GM21825 (cell line): ENCODE data around the gene C16orf90.
"Not testable (repeated sequence)": the region's sequence is repeated elsewhere in the genome, so short reads cannot be mapped to it uniquely, and the experiment has no call there.

Source experiments
- ATAC-seq: cut with Tn5 transposase; IDR thresholded peaks from one replicate; pipeline ENCODE4 v1.9.1; 2021; ENCODE audit warnings: mild to moderate bottlenecking, moderate library complexity; ENCODE audit not compliant: unreplicated experiment

Gene C16orf90

DNA sequence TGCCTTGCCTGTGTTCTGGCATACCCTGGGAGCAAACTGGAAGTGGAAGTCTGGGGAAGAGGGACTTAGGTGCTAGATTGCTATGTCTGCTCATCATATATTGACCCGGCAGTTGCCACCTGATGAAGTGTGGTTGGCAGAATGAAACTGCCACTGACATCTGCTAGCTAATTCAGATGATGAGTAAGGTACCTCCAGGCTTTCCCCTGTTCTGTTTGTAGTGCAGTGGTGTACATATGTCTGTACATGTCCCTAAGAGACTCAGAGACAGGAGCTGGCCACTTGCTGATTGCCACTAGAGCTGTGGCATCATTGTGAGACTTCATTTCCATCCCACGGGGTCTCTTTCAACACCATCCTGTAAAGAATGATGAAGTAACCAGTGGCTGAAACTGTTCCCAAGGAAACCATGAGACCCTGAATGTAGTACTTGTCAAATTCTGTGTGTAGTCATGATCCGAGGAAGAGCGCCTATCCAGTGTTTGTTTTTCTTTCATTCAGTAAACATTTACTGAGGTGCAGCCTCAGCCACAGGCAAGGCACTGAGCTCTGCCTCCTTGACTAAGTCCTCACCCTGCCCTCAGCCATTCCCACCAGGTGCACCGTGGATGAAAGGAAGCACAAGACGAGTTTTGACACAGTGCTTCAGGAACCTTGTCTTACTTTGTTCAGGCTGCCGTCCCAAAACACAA, 18.7 kb upstream of the C16orf90 start:
- no peak for ATAC-seq

DNA sequence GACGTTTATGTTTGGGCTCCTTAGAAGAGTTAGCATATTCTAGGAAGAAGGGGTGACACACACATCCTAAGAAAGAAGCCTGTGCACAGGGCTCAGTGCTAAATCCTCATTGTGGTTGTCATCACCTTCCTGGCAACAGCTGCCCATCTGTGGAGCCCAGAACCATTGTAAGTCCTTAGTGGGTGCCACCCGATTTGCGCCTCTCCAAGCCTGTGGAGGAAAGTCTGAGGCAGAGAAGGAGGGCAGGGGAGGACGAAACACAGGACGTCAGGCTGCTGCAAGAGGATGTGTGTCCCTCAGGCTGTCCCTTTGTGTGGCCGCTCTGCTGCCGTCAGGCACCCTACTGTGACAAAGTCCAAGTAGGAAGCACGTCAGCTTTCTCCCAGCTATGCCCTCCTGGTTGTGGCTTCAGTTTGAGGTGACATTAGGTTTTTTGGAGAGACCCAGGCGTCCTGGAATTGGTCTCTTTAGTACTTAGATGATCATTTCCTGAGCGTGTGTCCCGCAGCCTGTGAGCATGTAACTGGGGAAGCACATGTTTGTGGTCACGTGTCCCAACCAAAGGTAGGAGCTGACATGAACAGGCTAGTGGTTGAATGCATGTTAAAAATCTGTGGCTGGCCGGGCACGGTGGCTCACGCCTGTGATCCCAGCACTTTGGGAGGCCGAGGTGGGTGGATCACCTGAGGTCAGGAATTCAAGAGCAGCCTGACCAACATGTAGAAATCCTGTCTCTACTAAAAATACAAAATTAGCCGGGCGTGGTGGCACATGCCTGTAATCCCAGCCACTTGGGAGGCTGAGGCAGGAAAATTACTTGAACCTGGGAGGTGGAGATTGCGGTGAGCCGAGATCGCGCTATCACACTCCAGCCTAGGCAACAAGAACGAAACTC, 16.2 kb upstream of the C16orf90 start:
- ATAC-seq: no peak

DNA sequence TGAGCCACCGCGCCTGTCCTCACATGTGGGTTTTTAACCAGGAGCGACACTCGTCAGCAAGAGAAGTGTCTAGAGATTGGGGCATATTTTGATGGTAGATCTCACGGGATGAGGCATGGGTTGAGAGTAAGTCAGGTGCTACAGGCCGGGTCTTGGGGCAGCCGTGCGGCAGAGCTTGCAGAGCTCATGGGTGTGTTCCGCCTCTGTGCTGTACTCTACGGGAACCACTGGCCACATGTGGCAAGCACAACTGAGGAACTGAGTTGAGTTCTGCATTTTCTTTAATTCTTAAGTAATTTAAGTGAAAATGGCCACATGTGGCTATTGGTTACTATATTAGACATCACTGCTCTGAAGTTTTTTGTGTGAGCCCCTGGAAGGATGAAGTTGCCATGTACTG, 15.1 kb upstream of the C16orf90 start:
- no peak for ATAC-seq

DNA sequence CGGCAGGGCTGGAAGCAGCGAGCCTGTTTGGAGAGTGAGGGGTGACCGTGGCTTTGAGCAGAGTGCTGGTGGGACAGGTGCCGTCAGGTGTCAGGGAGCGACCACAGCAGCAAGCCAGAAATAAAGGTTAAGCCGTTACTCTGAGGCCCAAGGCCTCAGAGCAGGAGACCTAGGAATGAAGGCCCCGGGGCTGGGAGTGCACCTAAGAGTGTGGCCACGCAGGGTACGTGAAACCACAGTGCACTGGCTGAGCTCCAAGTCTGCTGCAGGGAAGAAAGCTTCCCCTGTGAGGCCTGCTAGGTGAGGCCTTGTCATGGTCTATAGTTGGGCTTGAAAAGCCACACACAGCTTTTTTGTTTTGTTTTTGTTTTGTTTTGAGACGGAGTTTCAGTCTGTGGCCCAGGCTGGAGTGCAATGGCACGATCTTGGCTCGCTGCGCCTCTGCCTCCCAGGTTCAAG, 14.2 kb upstream of the C16orf90 start:
- ATAC-seq: no peak

DNA sequence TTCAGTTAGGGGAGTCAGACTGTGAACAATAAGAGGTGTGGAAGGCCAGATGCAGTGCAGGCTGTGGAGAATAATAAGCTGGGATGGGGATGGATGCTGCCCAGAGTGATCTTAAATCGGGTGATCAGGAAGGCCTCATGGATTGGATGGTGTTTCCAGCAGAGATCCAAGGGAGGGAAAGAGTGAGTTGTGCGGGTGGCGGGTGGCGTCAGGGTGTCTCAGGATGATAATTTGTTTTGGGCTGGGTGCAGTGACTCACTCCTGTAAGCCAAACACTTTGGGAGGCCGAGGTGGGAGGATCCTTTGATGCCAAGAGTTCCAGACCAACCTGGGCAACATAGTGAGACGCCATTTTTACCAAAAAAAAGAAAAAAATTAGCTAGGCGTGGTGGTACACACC, 13.4 kb upstream of the C16orf90 start:
- ATAC-seq: no peak

DNA sequence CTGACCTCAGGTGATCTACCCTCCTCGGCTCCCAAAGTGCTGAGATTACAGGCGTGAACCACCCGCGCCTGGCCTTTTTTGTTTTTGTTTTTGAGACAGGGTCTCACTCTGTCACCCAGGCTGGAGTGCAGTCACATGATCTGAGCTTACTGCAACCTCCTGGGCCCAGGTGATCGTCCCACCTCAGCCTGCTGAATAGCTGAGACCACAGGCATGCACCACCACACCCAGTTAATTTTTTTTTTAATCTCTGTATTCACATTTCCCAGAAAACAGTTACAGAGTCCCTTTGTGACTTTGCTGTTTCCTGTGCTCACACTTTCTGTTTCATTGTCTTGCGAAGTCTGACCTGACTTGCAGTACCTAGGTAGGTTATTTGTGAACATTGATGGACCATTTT, 8.2 kb upstream of the C16orf90 start:
- ATAC-seq: no peak

DNA sequence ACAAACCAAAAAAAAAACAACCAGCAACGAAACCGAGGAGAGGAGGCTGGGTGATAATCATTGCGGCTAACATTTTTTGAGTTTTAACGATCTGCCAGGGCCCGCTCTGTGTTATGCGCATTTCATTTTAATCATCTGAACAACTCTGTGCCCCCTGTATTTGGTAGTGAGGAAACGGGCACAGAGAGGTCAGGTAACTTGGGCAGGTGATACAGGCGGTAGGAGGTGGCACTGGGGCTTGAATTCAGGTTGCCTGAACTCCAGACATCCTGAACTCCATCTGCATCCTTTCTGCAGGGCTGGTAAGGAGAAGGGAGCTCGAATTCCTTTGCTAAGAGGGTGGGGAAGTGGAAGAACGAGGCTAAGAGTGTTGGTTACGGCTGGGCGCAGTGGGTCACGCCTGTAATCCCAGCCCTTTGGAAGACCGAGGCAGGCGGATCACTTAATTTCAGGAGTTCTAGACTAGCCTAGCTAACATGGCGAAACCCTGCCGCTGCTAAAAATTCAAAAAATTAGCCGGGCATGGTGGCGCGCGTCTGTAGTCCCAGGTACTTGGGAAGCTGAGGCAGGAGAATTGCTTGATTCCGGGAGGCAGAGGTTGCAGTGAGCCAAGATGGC, 6.6 kb upstream of the C16orf90 start:
- no peak for ATAC-seq

DNA sequence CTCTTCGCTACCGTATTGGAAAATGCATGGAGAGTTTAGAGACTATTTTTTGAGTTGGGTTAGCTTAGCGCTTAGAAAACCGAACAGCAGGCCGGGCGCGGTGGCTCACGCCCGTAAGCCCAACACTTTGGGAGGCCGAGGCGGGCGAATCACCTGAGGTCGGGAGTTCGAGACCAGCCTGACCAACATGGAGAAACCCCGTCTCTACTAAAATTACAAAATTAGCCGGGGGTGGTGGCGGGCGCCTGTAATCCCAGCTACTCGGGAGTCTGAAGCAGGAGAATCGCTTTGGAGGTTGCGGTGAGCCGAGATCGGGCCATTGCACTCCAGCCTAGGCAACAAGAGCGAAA, 6.1 kb upstream of the C16orf90 start:
- not testable (repeated sequence) for ATAC-seq

DNA sequence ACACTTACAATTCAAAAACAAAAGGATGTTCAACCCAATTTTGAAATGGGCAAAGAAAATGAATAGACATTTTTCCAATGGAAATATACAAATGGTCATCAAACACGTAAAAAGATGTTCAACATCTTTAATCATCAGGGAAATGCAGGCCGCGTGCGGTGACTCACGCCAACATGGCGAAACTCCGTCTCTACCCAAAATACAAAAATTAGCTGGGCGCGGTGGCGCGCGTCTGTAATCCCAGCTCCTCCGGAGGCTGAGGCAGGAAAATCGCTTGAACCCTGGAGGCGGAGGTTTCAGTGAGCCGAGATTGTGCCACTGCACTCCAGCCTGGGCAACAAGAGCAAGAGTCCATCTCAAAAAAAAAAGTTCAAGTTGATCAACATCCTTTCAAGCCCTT, 3.7 kb upstream of the C16orf90 start:
- ATAC-seq: no peak

DNA sequence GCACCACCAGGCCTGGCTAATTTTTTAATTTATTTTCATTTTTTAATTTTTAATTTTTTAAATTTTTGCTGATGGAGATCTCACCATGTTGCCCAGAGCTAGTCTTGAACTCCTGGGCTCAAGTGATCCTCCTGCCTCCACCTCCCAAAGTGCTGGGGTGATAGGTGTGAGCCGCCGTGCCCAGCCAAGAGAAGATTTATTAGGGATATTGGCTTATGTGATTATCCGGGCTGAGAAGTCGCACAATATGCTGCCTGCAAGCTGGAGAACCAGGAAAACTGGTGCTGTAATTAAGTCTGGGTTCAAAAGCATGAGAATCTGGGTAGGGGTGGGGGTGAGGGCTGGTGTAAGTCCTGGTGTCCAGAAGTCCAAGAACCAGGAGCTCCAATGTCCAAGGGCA, 2.5 kb upstream of the C16orf90 start:
- ATAC-seq: no peak

DNA sequence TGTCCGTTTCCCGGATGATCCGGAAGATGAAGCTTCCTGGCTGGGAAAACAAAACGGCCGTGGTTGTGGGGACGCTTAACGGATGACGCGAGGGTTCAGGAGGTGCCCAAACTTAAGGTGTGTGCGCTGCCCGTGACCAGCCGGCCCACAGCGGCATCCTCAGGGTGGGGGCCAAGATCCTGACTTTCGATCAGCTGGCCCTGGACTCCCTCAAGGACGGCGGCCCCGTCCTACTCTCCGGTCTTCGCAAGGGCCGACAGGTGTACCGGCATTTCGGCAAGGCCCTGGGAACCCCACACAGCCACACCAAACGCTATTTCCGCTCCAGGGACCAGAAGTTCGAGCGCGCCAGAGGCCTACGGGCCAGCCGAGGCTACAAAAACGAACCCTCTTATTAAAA, 1.1 kb upstream of the C16orf90 start:
- ATAC-seq: no peak

DNA sequence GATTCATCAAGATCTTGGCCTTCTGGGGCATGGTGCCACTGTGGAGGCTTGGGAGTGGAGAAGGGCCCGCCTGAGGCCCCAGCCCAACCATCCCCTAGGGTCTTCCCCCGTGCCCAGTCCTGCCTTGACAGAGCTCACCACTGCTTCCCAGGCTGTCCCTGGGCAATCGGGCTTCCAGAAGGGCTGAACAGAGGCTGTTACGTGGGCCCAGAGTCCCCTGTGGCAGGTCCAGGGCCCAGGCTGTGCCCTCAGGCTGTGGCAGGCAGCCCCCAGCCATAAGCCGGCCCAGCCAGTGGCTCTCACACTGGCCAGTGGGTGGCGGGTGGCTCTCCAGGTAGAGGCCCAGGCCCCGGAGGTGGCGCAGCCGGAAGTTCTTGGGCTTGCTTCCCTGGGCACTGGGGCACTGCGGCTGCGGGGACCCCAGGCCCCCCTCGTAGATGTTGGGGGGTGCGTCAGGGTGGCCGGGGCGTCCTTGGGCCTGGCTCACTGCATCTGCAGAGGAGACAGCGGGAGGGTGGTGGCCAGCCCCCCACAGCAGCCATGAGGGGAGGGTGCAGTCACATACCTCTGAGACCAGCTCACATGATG, 809 bp downstream of the C16orf90 start:
- no peak for ATAC-seq

DNA sequence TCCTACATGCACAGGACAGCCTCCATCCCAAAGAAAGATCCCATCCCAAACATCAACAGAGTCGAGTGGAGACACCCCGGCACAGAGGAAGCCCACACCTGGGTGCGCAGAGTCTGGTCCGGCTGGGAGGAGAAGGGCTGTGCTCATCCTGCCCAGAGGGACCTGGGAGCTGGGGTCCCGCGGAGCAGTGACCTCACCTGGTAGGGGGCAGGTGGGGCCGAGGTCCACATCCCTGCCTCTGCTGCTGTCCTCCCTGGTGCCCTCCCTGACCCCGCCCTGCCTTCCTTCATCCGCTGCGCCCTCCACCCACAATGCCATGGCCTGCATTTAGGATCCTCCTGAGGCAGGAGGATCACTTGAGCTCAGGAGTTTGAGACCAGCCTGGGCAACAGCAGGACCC, 2.9 kb downstream of the C16orf90 start:
- ATAC-seq: no peak

DNA sequence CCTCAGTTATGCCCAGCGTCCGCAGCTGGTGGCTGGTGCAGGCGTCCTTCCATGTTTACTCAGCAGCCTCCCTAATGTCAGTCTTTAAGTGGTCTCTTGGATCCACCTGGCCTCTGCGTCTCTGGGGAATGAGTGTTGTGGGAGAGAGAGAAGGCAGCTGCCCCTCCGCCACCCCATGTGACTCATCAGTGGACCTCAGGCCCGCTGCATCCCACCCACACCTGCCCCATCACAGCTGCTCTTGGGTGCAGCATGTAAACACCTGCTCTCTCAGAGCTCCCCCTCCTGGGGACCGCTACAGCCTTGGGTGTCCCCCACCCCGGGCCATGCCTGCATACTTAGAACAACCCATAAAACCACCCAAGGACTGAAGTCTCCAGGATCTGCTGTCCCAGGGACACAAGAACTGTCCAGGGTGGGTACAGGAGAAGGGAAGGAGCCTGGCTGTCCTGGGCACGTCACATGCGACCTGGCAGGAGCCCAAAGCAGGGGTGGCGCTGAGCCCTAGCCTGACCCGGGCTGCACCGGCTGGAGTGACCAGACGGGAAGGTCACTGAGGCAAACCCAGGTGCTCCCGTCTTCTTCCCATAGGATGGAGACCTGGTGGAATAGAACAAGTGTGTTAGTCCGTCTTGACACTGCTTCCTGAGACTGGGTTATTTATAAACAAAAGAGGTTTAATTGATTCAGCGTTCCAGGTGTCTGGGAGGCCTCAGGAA, 4.2 kb downstream of the C16orf90 start:
- no peak for ATAC-seq

DNA sequence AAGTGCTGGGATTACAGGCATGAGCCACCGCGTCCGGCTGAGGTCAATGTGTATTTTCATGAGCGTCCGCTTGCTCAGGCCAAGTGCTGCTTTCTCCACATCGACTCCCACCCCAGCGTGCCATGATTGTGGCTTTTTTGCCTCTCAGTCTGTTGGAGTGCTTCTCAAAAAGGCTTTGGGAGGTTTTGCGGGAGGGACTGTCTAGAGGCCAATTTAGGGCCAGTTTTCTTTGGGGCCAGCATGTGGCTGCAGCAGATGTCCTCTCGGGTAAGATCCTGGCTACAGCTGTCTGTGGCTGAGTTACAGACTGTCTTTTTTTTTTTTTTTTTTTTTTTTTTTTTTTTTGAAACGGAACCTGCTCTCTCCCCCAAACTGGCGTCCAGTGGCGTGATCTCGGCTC, 6.5 kb downstream of the C16orf90 start:
- no peak for ATAC-seq

DNA sequence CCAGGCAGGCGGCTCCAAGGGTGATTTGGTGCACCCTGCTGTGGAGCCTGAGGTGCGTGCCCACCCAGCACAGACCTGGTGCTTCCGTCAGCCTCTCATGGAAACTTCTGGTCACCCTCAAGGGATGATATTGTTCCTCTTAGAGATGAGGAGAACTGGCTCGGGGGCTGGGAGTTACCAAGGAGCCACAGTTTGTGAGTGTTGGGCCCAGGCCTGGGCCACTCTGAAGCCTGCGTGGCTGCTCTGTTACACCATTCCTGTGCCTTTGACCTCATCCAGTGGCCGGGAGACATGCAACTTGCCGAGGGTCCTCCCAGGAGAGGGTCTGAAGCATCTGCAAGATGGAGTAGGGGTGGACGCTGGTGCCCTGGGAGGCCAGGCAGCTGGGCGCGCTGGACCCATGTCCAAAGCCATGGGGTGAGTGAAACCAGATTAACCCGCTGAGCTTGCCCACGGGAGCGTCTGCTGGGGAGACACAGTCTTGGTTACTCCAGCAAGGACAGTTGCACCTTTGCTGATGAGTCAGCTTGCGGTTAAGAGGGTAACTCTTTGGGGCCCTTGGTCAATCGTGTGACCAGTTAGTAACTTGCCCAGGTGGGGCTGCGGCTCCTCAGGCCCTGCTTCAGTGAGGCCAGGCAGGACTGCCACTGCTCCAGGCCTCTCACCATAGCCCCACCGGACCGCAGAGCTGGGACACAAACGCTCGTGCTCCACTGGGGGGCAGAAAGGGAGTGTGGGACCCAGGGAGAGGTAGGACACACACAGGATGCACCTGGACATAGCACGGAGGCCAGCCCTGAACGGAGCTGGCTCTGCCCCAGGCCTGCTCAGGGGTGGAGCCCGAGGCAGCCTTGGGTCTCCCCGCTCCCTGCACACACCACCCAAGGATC, 7.5 kb downstream of the C16orf90 start:
- ATAC-seq: no peak

DNA sequence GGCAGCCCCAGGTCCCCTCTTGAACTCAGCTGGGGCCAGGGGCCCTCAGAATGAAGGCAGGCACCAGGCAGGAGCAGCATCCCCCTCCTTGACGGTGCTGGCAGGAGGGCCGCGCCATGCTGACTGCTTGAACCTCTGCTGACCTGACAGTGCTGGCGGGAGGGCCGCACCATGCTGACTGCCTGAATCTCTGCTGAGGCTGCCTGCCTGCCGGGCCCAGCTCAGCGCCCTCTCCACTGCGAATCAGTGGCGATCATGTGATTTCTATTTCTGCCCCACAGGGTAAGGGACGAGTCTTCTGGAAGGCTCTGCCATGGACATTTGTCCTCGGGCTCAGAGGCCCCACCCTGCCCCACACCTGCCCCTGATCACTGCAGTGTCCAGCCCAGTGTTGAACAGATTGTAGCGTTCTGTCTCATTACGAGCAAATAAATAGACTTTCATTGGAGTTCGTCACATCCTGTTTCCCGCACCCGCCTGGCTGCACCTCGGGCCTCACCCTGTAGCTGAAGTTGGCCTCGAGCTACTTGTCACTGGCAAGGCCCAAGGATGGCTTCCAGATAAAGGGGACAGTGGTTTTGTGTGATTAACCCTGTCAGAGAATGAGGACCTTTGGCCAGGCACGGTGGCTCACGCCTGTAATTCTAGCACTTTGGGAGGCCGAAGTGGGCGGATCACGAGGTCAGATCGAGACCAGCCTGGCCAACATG, 8.6 kb downstream of the C16orf90 start:
- ATAC-seq: no peak

DNA sequence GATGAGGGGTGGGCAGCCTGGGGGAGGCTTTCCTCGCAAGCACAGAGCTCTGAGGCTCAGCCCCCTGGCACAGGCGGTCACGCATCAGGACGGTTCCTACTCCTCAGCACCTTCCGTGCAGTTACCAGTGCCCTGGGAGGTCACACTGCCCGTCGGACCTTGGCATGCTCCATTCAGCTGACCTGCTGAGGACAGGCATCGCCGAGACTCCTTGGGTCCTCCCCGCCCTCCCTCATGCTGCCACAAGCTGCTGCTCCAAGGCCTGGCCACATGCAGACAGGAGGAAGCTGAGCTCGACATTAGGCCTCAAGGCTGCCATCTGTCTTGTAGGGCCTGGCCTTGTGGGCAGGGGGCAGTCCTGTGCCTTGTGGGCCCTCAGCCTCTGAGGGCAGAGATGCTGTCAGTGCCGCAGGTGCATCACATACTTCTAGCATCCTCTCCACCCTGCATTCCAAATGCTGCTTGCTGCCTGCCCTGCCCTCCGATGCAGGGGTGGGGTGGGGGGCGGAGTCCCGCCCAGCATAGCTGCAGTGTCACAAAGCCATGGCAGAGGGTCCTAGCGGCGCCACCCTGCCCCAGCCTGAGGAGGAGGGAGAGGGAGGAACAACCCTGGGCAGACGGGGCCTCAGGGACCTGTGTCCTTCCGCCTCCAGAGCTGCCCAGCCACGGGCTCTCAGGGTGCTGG, 9.3 kb downstream of the C16orf90 start:
- no peak for ATAC-seq
